ENCODE measurements around the gene BCAS1.

The BCAS1 gene

GRCh38 chr20:54070187-54070987 lies at the start of gene BCAS1:
Gene BCAS1, minus strand, starts transcription at chr20:54070594. Its CDS starts 11,876 bp downstream, at chr20:54058718.
- DNase-seq (ENCODE audit: low read depth in 2 of 2) = no peak

GRCh38 chr20:54119744-54120143 lies 49.4 kb upstream of the BCAS1 start:
- DNase-seq (ENCODE audit: low read depth in 2 of 2) = no peak

- DNase-seq (ENCODE audit: low read depth in 2 of 2) = no peak
These were observed 48.0 kb upstream of the BCAS1 start for GRCh38 chr20:54118220-54119001.

GRCh38 chr20:54116550-54117235 lies 46.3 kb upstream of the BCAS1 start:
- DNase-seq (ENCODE audit: low read depth in 2 of 2) = no peak

- no peak for DNase-seq (ENCODE audit: low read depth in 2 of 2)
These were observed 44.9 kb upstream of the BCAS1 start for GRCh38 chr20:54115172-54115854.

- no peak for DNase-seq (ENCODE audit: low read depth in 2 of 2)
These were observed 43.7 kb upstream of the BCAS1 start for GRCh38 chr20:54114109-54114508.

GRCh38 chr20:54113566-54113965 lies 43.2 kb upstream of the BCAS1 start:
- DNase-seq (ENCODE audit: low read depth in 2 of 2) = no peak

- no peak for DNase-seq (ENCODE audit: low read depth in 2 of 2)
These were observed 42.0 kb upstream of the BCAS1 start for GRCh38 chr20:54112221-54112884.

GRCh38 chr20:54111460-54111859 lies 41.1 kb upstream of the BCAS1 start:
- DNase-seq (ENCODE audit: low read depth in 2 of 2) = no peak

- DNase-seq (ENCODE audit: low read depth in 2 of 2) = no peak
These were observed 40.1 kb upstream of the BCAS1 start for GRCh38 chr20:54110457-54110856.

- no peak for DNase-seq (ENCODE audit: low read depth in 2 of 2)
These were observed 39.6 kb upstream of the BCAS1 start for GRCh38 chr20:54110041-54110440.

- DNase-seq (ENCODE audit: low read depth in 2 of 2) = no peak
These were observed 38.4 kb upstream of the BCAS1 start for GRCh38 chr20:54108817-54109216.

GRCh38 chr20:54108326-54108642 lies 37.9 kb upstream of the BCAS1 start:
- DNase-seq (ENCODE audit: low read depth in 2 of 2) = no peak

- no peak for DNase-seq (ENCODE audit: low read depth in 2 of 2)
These were observed 37.4 kb upstream of the BCAS1 start for GRCh38 chr20:54107600-54108325.

- DNase-seq (ENCODE audit: low read depth in 2 of 2) = no peak
These were observed 36.8 kb upstream of the BCAS1 start for GRCh38 chr20:54107181-54107580.

GRCh38 chr20:54106162-54106561 lies 35.8 kb upstream of the BCAS1 start:
- no peak for DNase-seq (ENCODE audit: low read depth in 2 of 2)

- DNase-seq (ENCODE audit: low read depth in 2 of 2) = no peak
These were observed 35.3 kb upstream of the BCAS1 start for GRCh38 chr20:54105653-54106052.

GRCh38 chr20:54104781-54105180 lies 34.4 kb upstream of the BCAS1 start:
- DNase-seq (ENCODE audit: low read depth in 2 of 2) = no peak

GRCh38 chr20:54103762-54104600 lies 33.6 kb upstream of the BCAS1 start:
- DNase-seq (ENCODE audit: low read depth in 2 of 2) = no peak

All from stimulated activated CD8-positive, alpha-beta memory T cell treated with anti-CD3 and anti-CD28 coated beads, Interleukin-7, amount 100 ng/mL, for 4 hours (primary cell).